HEK293 (cell line): ENCODE results near the gene CMIP.

ENCODE experiments used
- ATF2 ChIP-seq: fragments of 450-650 bp; formaldehyde crosslinking; IDR thresholded peaks from 2 replicates; pipeline ENCODE4 v1.5.1; 2016; ENCODE audit warnings: missing biosample characterization, missing genetic modification characterization, low read depth
- KLF9 ChIP-seq: fragments of 450-650 bp; formaldehyde crosslinking; IDR thresholded peaks from 2 replicates; pipeline ENCODE4 v1.5.1; 2016; ENCODE audit warnings: missing biosample characterization, missing genetic modification characterization, low read depth
- MZF1 ChIP-seq: fragments of 450-650 bp; formaldehyde crosslinking; IDR thresholded peaks from 2 replicates; pipeline ENCODE4 v1.5.1; 2017; ENCODE audit warnings: missing biosample characterization, missing genetic modification characterization, borderline replicate concordance
- SALL2 ChIP-seq: fragments of 450-650 bp; formaldehyde crosslinking; IDR thresholded peaks from 2 replicates; pipeline ENCODE4 v1.5.0; 2017; ENCODE audit warnings: missing biosample characterization, mild to moderate bottlenecking, missing genetic modification characterization, borderline replicate concordance
- ZNF23 ChIP-seq: fragments of 450-650 bp; formaldehyde crosslinking; IDR thresholded peaks from 2 replicates; pipeline ENCODE4 v1.5.1; 2016; ENCODE audit warnings: missing biosample characterization, missing genetic modification characterization, borderline replicate concordance
- ZNF280D ChIP-seq: fragments of 450-650 bp; formaldehyde crosslinking; IDR thresholded peaks from 2 replicates; pipeline ENCODE4 v1.5.1; 2016; ENCODE audit warnings: missing biosample characterization, missing genetic modification characterization
- ZNF350 ChIP-seq: fragments of 450-650 bp; formaldehyde crosslinking; IDR thresholded peaks from 2 replicates; pipeline ENCODE4 v1.5.0; 2017; ENCODE audit warnings: missing biosample characterization, mild to moderate bottlenecking, missing genetic modification characterization
- ZNF394 ChIP-seq: fragments of 450-650 bp; formaldehyde crosslinking; IDR thresholded peaks from 2 replicates; pipeline ENCODE4 v1.5.1; 2016; ENCODE audit warnings: missing biosample characterization, missing genetic modification characterization, mild to moderate bottlenecking, moderate library complexity, borderline replicate concordance
- ZNF530 ChIP-seq: fragments of 450-650 bp; formaldehyde crosslinking; IDR thresholded peaks from 2 replicates; pipeline ENCODE4 v1.5.1; 2016; ENCODE audit warnings: low read depth, missing biosample characterization, missing genetic modification characterization
- ZSCAN5A ChIP-seq: fragments of 450-650 bp; formaldehyde crosslinking; IDR thresholded peaks from 2 replicates; pipeline ENCODE4 v1.5.1; 2016; ENCODE audit warnings: missing biosample characterization, missing genetic modification characterization
- TF ChIP-seq, protein P1 (sequence below): fragments of 450-650 bp; formaldehyde crosslinking; IDR thresholded peaks from 2 replicates; pipeline ENCODE4 v1.5.1; 2016; ENCODE audit warnings: missing biosample characterization, missing genetic modification characterization

DNA sequence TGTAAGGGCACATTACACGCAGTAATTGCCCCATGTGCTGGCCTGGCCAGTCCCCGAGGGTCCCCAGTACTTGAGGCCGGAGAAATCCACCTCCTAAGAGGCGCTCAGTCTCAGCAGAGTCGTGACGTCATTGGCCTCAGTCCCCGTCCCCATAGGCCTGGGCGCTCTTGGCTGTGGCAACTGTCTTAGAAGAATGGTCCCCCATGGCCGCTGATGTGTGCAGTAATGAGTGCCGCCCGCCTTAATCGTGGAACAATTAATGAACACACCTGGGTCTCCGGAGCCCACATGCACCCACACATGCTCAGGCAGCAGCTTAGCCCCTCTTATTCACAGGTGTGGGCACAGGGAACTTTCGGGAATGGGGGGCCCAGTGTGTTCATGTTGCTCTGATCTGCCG, 248.0 kb downstream of the CMIP start:
- TF ChIP-seq ATF2 (tag by site-specific recombination) (no peak), ZNF23 (no peak), MZF1 (no peak), KLF9 (tag by site-specific recombination) (no peak), ZNF394 (tag by site-specific recombination) (no peak), SALL2 (tag by site-specific recombination) (no peak), ZNF280D (tag by site-specific recombination) (no peak), ZNF530 (tag by site-specific recombination) (no peak), ZNF350 (tag by site-specific recombination) (no peak), ZSCAN5A (tag by site-specific recombination) (no peak)
- TF ChIP-seq, protein P1, sequence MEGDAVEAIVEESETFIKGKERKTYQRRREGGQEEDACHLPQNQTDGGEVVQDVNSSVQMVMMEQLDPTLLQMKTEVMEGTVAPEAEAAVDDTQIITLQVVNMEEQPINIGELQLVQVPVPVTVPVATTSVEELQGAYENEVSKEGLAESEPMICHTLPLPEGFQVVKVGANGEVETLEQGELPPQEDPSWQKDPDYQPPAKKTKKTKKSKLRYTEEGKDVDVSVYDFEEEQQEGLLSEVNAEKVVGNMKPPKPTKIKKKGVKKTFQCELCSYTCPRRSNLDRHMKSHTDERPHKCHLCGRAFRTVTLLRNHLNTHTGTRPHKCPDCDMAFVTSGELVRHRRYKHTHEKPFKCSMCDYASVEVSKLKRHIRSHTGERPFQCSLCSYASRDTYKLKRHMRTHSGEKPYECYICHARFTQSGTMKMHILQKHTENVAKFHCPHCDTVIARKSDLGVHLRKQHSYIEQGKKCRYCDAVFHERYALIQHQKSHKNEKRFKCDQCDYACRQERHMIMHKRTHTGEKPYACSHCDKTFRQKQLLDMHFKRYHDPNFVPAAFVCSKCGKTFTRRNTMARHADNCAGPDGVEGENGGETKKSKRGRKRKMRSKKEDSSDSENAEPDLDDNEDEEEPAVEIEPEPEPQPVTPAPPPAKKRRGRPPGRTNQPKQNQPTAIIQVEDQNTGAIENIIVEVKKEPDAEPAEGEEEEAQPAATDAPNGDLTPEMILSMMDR (tag by site-specific recombination): no peak
